Omental fat pad (tissue), 4 donors: ENCODE data around the gene DOCK3. TPM values are rescaled to one million over a fixed set of nuclear protein-coding genes. Genes with fewer than 3 reads are reported as not detected.
"Not testable (repeated sequence)": the region's sequence is repeated elsewhere in the genome, so short reads cannot be mapped to it uniquely, and the experiment has no call there.

Experiments used
- ATAC-seq: fragments of 150-250 bp; one replicate; pipeline ENCODE4 v1.9.1; 2016; ENCODE audit warnings: mild to moderate bottlenecking, moderate library complexity; ENCODE audit not compliant: low FRiP score
- DNase-seq: peaks from one replicate; pipeline ENCODE4 v3.0.0-alpha.2; 2019; ENCODE audit warnings: low spot score
- total RNA-seq, 4 donors: library from RNA; depleted of rRNA; stranded (reverse); fragments of >200 nt; gene quantifications; one replicate each; pipeline ENCODE4 v1.1.0, GENCODE V29; 2016
- TF ChIP-seq, protein P1 (sequence below), 3 donors: fragments of 450-650 bp; IDR thresholded peaks; one replicate each; pipeline ENCODE4 v1.5.1; 2016 to 2017; ENCODE audit warnings: antibody characterized with exemption in 3 of 3, mild to moderate bottlenecking in 3 of 3, moderate library complexity in 2 of 3

Gene DOCK3
- total RNA-seq, 4 donors from 2014 or later: 0.16 to 2.5 (median 1.4) TPM

DNA sequence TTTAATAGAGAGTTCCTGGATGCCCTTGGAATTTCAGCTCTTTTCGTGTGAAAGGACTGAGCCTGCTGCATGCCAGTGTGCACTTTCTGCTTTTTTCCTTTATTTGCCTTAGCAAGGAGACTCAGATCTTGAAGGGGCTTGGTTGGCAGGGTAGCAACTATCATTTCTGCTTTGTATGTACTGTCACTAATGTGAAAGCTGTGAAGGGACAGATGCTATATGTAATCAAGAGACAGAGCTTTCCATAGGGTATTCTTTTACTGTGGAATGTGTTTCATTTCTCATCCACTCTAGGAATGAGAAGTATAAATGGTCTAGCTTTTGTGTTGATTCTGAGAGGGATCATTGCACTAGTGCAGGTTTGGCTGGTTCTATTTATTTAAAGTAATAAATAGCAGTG is 377.8 kb downstream of the DOCK3 start:
- ATAC-seq (no peak), DNase-seq (no peak)
- TF ChIP-seq, protein P1, sequence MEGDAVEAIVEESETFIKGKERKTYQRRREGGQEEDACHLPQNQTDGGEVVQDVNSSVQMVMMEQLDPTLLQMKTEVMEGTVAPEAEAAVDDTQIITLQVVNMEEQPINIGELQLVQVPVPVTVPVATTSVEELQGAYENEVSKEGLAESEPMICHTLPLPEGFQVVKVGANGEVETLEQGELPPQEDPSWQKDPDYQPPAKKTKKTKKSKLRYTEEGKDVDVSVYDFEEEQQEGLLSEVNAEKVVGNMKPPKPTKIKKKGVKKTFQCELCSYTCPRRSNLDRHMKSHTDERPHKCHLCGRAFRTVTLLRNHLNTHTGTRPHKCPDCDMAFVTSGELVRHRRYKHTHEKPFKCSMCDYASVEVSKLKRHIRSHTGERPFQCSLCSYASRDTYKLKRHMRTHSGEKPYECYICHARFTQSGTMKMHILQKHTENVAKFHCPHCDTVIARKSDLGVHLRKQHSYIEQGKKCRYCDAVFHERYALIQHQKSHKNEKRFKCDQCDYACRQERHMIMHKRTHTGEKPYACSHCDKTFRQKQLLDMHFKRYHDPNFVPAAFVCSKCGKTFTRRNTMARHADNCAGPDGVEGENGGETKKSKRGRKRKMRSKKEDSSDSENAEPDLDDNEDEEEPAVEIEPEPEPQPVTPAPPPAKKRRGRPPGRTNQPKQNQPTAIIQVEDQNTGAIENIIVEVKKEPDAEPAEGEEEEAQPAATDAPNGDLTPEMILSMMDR (IDR thresholded peaks at IDR 0.05): no peak

DNA sequence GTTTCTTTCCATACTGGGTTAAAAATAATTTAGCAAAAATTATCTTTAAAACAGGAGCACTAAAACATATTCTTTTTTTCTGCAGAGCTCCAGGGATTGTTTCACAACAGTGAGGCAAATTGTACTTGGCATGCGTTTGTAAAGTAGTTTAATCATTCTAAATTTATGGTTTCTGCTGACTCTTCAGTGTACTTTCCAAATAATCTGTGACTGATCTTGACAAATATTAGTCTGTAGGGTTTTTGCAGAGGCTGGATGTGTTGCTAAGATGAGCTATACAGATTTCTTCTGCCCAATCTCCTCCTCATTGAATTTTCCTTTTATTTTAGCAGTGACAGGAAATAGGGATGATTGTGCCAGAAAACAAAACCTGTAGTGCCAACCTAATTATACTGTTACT is 382.4 kb downstream of the DOCK3 start:
- DNase-seq (no peak), ATAC-seq (no peak)
- TF ChIP-seq, protein P1 (IDR thresholded peaks at IDR 0.05): no peak

DNA sequence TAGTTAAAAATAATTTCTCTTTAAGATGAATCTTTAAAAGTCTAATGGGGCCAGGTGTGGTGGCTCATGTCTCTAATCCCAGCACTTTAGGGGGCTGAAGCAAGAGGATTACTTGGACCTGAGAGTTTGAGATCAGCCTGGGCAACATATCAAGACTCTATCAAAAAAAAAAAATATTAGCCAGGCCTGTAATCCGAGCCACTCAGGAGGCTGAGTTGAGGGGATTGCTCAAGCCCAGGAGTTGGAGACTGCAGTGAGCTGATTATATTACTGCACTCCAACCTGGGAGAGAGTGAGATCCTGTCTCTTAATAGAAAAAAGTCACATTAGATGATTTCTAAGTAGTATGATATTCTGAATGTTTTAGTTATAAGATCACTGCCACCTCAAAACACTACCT is 388.3 kb downstream of the DOCK3 start:
- ATAC-seq (no peak), DNase-seq (no peak)
- TF ChIP-seq, protein P1 (IDR thresholded peaks at IDR 0.05): no peak

DNA sequence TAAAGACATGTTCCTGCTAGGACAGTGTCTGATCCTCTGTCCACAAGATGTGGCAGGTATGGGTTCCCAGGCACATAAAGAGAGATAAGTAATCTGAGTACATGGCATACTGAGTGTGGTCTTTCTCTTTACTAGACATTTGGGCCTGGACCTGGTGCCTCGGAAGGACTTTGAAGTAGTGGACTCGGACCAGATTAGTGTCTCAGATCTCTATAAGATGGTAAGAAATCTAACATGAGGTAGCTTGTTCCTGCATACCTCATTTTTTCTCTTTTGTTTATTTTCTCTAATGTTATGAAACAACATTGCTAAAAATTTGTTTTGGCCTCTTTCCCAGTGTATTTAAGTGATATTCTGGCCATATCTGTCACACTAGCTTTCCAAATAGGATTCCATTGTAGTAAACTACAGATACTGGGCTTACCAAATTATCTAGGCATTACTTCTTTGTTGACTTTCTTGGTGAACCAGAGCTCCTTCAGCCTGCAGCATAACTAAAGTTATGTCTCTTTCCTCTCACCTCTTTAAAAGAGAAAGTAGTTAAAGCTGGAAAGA is 400.6 kb downstream of the DOCK3 start:
- TF ChIP-seq, protein P1 (IDR thresholded peaks at IDR 0.05): no peak
- DNase-seq (no peak), ATAC-seq (no peak)

DNA sequence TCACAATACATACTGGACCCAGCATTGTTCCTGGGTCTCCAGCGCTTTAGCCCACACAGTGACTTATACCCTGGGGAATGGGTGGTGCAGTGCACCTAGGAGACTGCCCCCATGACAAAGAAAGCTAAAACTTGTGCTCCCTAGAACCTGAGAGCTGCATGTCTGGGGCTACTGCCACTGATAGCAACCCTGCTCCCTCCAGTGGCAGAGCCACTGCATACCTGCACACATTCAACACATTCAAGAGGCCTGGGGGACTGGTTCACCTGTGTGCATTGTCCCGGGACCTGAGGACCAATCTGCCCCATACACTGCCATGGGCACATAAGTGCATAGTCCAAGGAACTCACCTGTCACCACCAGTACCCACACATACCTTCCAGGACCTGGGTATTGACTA is 407.6 kb downstream of the DOCK3 start:
- TF ChIP-seq, protein P1 (IDR thresholded peaks at IDR 0.05): no peak
- no peak for ATAC-seq
- no peak for DNase-seq

DNA sequence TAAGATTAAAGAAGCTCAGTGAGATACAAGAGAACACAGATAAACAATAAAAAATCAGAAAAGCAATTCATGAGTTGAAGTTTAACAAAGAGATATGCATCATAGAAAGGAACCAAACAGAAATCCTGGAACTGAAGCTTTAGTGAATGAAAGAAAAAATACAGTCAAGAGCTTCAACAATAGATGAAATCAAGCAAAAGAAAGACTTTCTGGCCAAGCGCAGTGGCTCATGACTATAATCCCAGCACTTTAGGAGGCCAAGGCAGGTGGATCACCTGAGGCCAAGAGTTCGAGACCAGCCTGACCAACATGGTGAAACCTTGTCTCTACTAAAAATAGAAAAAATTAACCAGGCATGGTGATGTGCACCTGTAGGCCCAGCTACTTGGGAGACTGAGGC is 408.8 kb downstream of the DOCK3 start:
- ATAC-seq: no peak
- TF ChIP-seq, protein P1 (IDR thresholded peaks at IDR 0.05): no peak
- no peak for DNase-seq

DNA sequence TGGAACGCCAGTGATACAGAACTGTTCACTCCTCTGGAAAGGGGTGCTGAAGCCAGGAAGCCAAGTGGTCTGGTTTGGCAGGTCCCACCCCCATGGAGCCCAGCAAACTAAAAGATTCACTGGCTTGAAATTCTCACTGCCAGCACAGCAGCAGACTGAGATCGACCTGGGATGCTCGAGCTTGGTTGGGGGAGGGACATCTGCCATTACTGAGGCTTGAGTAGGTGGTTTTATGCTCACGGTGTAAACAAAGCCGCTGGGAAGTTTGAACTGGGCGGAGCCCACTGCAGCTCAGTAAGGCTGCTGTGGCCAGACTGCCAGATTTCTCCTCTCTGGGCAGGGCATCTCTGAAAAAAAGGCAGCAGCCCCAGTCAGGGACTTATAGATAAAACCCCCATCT is 417.4 kb downstream of the DOCK3 start:
- not testable (repeated sequence) for ATAC-seq, DNase-seq

DNA sequence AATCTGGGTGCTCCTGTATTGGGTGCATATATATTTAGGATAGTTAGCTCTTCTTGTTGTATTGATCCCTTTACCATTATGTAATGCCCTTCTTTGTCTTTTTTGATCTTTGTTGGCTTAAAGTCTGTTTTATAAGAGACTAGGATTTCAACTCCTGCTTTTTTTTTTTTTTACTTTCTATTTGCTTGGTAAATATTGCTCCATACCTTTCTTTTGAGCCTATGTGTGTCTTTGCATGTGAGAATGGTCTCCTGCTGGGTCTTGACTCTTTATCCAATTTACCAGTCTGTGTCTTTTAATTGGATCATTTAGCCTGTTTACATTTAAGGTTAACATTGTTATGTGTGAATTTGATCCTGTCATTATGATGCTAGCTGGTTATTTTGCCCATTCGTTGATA is 420.1 kb downstream of the DOCK3 start:
- not testable (repeated sequence) for ATAC-seq, DNase-seq
